Measurements from ENCODE around the gene SP3. TPM values are rescaled to one million over a fixed set of nuclear protein-coding genes. Genes with fewer than 3 reads are reported as not detected.

Gene SP3
- total RNA-seq, 4 donors from 2014 or later, result 99.6 to 151 (median 113) TPM

GRCh38 chr2:173955004-173955403 lies 10.2 kb downstream of the SP3 start:
- no peak overlapping the region for H3K27ac ChIP-seq
- DNase-seq (ENCODE audit: low spot score in 2 of 2), result no peak
- no peaks in the 10 kb centered on the region for H3K27me3 ChIP-seq
- H3K36me3 ChIP-seq, result peaks cover 36% of the 10 kb centered on the region
- no peak overlapping the region for H3K4me3 ChIP-seq
- no peaks in the 10 kb centered on the region for H3K9me3 ChIP-seq
- 84% methylated on average over 4 of the region's 4 CpGs for WGBS
- H3K4me1 ChIP-seq, result peaks cover 84% of the 10 kb centered on the region
- TF ChIP-seq CTCF (IDR thresholded peaks at IDR 0.05), result no peak
- TF ChIP-seq EP300 (IDR thresholded peaks at IDR 0.05), result no peak
- no peak for TF ChIP-seq POLR2A (IDR thresholded peaks at IDR 0.05)
- no peak for TF ChIP-seq POLR2AphosphoS5 (IDR thresholded peaks at IDR 0.05)

- peaks cover 36% of the 10 kb centered on the region for H3K36me3 ChIP-seq
- WGBS, result 96% methylated on average over 3 of the region's 3 CpGs
Measured at GRCh38 chr2:173953047-173953424, 12.1 kb downstream of the SP3 start.

GRCh38 chr2:173952267-173953046 lies 12.7 kb downstream of the SP3 start:
- no peaks in the 10 kb centered on the region for H3K9me3 ChIP-seq
- H3K4me3 ChIP-seq, result no peak overlapping the region
- WGBS, result 94% methylated on average over 5 of the region's 5 CpGs

More at GRCh38 chr2:173953047-173953424, 12.1 kb downstream of the SP3 start:
- Histone ChIP-seq H3K9me3 (no peaks in the 10 kb centered on the region), H3K27ac (no peak overlapping the region), H3K4me1 (peaks cover 81% of the 10 kb centered on the region), H3K27me3 (no peaks in the 10 kb centered on the region), H3K4me3 (no peak overlapping the region)
- no peak for TF ChIP-seq POLR2A (IDR thresholded peaks at IDR 0.05)
- DNase-seq (ENCODE audit: low spot score in 2 of 2), result no peak

GRCh38 chr2:173948842-173949241 lies 16.3 kb downstream of the SP3 start:
- H3K9me3 ChIP-seq, result no peaks in the 10 kb centered on the region
- no peak overlapping the region for H3K27ac ChIP-seq
- peaks cover 15% of the 10 kb centered on the region for H3K36me3 ChIP-seq
- no peak for DNase-seq (ENCODE audit: low spot score in 2 of 2)
- H3K4me3 ChIP-seq, result no peak overlapping the region
- H3K4me1 ChIP-seq, result peaks cover 51% of the 10 kb centered on the region
- H3K27me3 ChIP-seq, result no peaks in the 10 kb centered on the region
- no peak for TF ChIP-seq EP300 (IDR thresholded peaks at IDR 0.05)
- TF ChIP-seq POLR2A (IDR thresholded peaks at IDR 0.05), result no peak
- TF ChIP-seq CTCF (IDR thresholded peaks at IDR 0.05), result no peak
- no peak for TF ChIP-seq POLR2AphosphoS5 (IDR thresholded peaks at IDR 0.05)

More at GRCh38 chr2:173952267-173953046, 12.7 kb downstream of the SP3 start:
- Histone ChIP-seq H3K4me1 (peaks cover 81% of the 10 kb centered on the region), H3K27ac (no peak overlapping the region), H3K27me3 (no peaks in the 10 kb centered on the region), H3K36me3 (peaks cover 36% of the 10 kb centered on the region)
- DNase-seq (ENCODE audit: low spot score in 2 of 2), result no peak
- no peak for TF ChIP-seq POLR2A (IDR thresholded peaks at IDR 0.05)
- TF ChIP-seq POLR2AphosphoS5 (IDR thresholded peaks at IDR 0.05), result no peak
- no peak for TF ChIP-seq CTCF (IDR thresholded peaks at IDR 0.05)
- TF ChIP-seq EP300 (IDR thresholded peaks at IDR 0.05), result no peak

GRCh38 chr2:173948198-173948597 lies 17.0 kb downstream of the SP3 start:
- no peak for DNase-seq (ENCODE audit: low spot score in 2 of 2)
- WGBS, result 92% methylated on average over 2 of the region's 2 CpGs
- TF ChIP-seq CTCF (IDR thresholded peaks at IDR 0.05), result no peak
- TF ChIP-seq POLR2AphosphoS5 (IDR thresholded peaks at IDR 0.05), result no peak
- no peak for TF ChIP-seq POLR2A (IDR thresholded peaks at IDR 0.05)
- no peak for TF ChIP-seq EP300 (IDR thresholded peaks at IDR 0.05)
- no peak overlapping the region for H3K27ac ChIP-seq
- H3K4me3 ChIP-seq, result no peak overlapping the region
- no peaks in the 10 kb centered on the region for H3K27me3 ChIP-seq
- H3K36me3 ChIP-seq, result peaks cover 10% of the 10 kb centered on the region
- no peaks in the 10 kb centered on the region for H3K9me3 ChIP-seq
- H3K4me1 ChIP-seq, result peaks cover 56% of the 10 kb centered on the region
